ENCODE data around the gene PTPRG.
"Not testable (repeated sequence)": the region's sequence is repeated elsewhere in the genome, so short reads cannot be mapped to it uniquely, and the experiment has no call there.

The PTPRG gene

DNA sequence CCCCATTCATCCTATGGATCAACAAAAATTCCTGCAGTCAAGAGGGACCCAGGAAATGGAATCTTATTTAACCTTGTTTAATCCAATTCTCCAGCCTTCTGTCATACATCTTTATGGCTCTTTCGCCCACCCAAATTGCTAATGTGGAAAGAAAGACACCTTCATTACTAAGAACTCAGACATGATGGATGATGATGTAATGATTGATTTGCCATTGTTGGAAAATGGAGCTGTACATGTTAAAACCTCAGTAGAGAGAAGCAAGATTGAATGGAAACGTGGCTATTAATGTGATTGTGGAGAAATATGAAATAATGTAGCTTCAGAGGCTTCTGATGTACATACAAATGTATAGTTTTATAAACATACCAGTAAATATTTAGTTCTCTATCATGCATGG is 15.7 kb upstream of the PTPRG start:
- H3K9me3 Mint-ChIP-seq = no peaks in the 10 kb centered on the region
- H3K27me3 Mint-ChIP-seq = no peaks in the 10 kb centered on the region
- H3K4me1 Mint-ChIP-seq = no peaks in the 10 kb centered on the region
- no peak for ATAC-seq
- H3K4me3 Mint-ChIP-seq = no peak overlapping the region
- H3K27ac Mint-ChIP-seq = no peak overlapping the region
- H3K36me3 Mint-ChIP-seq = no peaks in the 10 kb centered on the region

DNA sequence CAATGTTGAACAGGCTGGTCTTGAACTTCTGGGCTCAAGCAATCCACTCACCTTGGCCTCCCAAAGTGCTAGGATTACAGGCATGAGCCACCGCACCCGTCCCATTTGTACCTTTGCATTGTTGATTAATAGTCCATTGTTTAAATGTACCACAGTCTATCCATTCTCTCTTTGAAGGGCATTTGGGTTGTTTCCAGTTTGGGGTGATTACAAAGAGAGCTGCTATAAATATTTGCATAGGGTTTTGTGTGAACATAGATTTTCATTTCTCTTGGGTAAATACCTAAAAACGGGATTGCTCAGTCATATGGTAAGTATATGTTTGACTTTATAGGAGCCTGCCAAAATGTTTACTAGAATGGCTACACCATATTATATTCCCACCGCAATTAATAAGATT is 13.7 kb upstream of the PTPRG start:
- Mint-ChIP-seq H3K27me3 (peaks cover under 1% of the 10 kb centered on the region), H3K36me3 (no peaks in the 10 kb centered on the region), H3K4me1 (no peaks in the 10 kb centered on the region), H3K4me3 (no peak overlapping the region), H3K27ac (no peak overlapping the region), H3K9me3 (no peaks in the 10 kb centered on the region)
- ATAC-seq = no peak

DNA sequence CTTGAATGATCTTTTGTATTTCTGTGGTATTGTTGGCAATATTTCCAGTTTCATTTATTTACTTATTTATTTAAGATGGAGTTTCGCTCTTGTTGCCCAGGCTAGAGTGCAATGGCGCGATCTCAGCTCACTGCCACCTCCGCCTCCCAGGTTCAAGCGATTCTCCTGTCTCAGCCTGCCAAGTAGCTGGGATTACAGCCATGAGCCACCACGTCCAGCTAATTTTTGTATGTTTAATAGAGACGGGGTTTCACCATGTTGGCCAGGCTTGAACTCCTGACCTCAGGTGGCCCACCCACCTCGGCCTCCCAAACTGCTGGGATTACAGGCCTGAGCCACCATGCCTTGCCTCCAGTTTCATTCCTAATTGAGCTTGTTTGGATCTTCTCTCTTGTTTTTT is 8.7 kb upstream of the PTPRG start:
- ATAC-seq, H3K27ac Mint-ChIP-seq, H3K4me3 Mint-ChIP-seq, H3K9me3 Mint-ChIP-seq, H3K27me3 Mint-ChIP-seq, H3K36me3 Mint-ChIP-seq, H3K4me1 Mint-ChIP-seq: not testable (repeated sequence)

DNA sequence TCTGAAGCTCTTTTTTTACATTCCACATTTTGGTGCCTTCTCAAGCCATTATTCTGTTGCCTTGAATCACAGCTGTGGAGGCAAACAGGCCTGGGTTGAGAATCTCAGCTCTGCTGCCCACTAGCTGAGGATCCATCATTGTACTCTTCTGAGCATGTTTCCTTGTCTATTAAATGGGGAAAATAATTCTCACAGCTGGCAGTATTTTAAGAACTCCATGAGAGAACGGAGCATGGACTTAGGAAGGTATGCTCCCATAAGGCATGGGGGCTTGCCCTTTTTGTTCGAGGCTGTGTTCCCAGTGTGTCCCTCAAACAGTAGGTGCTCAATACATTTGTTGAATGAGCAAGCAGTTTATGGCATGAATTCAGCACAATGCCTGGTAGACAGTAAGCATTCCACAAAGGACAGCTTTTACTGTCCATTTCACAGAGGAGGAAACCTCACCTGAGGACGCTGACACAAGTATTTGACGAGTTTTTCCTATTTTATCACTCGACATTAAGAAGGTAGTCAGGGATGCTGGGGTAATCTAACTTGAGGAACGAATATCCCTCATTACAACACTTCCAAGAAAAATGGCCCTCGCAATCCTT is 2.1 kb upstream of the PTPRG start:
- no peaks in the 10 kb centered on the region for H3K36me3 Mint-ChIP-seq
- H3K9me3 Mint-ChIP-seq = no peaks in the 10 kb centered on the region
- no peak overlapping the region for H3K4me3 Mint-ChIP-seq
- peaks cover 20% of the 10 kb centered on the region for H3K4me1 Mint-ChIP-seq
- no peak overlapping the region for H3K27ac Mint-ChIP-seq
- ATAC-seq = no peak
- H3K27me3 Mint-ChIP-seq = peaks cover 52% of the 10 kb centered on the region

DNA sequence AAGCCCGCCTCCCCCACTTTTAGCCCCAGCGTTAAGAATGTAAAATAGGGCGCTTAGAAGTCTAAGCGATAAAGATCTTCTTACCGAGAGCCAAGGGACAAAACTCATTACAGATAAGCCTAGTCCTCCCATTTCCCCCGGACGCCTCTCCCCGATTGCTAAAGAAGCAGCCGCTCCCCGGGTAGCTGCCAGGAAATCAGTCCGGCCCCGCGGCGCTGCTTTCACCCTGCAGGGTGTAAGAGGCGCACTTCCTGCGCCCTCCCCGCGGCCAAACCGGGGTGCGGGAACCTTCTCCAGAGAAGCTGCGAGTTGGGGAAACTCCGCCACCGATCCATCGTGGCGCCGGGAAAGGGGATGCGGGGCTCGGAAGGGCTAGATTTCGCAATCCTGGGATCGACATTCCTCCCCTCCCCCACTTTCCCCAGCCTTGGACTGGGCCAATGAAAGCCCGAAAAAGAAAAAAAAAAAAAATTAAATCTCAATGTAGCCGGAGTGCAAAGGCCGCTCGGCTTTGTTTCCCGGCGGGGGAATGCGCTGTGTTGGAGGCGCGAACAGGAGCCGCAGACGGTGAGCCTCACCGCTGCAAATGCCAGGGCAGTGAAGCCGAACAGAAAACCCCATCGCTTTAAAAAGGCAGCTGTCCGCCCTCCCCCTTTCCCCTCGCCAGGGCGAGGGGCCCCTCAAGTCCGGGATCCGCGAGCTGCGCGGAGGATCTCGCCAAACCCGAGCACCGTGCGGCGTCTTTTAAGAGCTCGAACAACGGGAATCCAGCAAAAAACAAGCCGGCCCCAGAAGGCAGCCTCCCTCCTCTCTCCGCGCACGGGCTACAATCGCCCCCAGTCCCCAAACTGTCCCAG is 626 bp upstream of the PTPRG start:
- ATAC-seq = peak; percentile 45
- Mint-ChIP-seq H3K36me3 (no peaks in the 10 kb centered on the region), H3K9me3 (no peaks in the 10 kb centered on the region), H3K4me3 (peak overlapping the region; percentile 72), H3K4me1 (peaks cover 21% of the 10 kb centered on the region), H3K27me3 (peaks cover 56% of the 10 kb centered on the region), H3K27ac (peak overlapping the region; percentile 64)

DNA sequence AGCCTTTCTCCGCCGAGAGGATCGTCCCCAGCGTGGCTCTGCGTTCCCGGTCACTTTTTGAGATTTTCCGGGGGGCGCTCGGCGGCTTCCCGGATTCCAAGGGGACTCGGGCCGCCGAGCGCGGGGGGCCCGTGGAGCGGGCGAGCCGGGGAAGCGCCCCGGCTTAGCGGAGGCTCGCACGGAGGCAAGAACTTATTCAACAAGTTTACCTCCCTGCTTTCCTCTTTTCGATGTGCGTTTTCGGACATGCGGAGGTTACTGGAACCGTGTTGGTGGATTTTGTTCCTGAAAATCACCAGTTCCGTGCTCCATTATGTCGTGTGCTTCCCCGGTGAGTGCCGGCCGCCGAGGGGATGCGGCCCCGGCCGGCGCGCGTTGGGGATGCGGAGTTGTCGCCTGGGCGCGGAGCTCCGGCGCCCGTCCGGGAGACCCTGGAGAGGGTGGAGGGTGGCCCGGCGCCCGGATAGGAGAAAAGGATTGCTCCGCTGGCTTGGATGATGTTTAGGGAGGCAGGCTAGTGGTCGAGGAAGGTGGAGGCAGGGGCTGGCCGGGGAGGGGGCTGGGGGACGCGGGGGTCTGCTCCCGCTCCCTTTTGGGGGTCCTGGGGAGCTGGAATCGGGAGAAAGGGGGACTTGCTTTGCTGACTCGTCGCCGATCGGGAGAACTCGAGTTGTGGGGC is 810 bp downstream of the PTPRG start:
- Mint-ChIP-seq H3K9me3 (no peaks in the 10 kb centered on the region), H3K4me3 (peak overlapping the region; percentile 62), H3K4me1 (peaks cover 21% of the 10 kb centered on the region), H3K27ac (peak overlapping the region; percentile 64), H3K27me3 (peaks cover 56% of the 10 kb centered on the region), H3K36me3 (no peaks in the 10 kb centered on the region)
- ATAC-seq = no peak

DNA sequence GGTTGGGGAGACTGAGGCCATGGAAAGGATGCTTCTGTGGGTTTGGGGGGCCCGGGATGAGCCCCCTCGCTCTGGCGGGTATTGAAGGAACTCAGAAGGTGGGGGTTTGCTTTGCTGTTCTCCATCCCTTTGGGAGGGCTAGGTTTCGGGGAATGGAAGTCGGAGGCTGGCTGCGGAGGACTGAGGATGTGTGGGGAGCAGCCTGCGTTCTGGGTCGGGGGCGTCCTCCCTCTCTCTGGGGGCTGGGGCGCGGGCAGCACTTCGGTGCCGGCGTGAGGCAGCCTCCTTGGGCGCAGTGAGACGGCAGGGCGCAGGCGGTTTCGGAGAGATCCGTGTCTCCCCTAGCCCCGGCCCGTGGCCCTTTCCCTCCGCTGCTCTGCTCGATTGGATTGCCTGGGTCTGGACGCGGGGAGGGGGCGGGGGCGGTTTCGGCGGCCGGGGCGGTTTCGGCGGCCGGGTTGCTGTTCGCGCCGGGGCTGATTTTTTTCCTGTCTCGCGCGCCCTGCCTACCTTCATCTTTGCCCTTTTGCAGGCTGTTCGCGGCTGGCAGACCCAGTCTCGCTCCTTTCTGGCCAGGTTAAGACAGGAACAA is 1.4 kb downstream of the PTPRG start:
- Mint-ChIP-seq H3K36me3 (no peaks in the 10 kb centered on the region), H3K27ac (no peak overlapping the region), H3K4me3 (peak overlapping the region; percentile 62), H3K27me3 (peaks cover 56% of the 10 kb centered on the region), H3K9me3 (no peaks in the 10 kb centered on the region), H3K4me1 (peaks cover 21% of the 10 kb centered on the region)
- ATAC-seq = no peak

DNA sequence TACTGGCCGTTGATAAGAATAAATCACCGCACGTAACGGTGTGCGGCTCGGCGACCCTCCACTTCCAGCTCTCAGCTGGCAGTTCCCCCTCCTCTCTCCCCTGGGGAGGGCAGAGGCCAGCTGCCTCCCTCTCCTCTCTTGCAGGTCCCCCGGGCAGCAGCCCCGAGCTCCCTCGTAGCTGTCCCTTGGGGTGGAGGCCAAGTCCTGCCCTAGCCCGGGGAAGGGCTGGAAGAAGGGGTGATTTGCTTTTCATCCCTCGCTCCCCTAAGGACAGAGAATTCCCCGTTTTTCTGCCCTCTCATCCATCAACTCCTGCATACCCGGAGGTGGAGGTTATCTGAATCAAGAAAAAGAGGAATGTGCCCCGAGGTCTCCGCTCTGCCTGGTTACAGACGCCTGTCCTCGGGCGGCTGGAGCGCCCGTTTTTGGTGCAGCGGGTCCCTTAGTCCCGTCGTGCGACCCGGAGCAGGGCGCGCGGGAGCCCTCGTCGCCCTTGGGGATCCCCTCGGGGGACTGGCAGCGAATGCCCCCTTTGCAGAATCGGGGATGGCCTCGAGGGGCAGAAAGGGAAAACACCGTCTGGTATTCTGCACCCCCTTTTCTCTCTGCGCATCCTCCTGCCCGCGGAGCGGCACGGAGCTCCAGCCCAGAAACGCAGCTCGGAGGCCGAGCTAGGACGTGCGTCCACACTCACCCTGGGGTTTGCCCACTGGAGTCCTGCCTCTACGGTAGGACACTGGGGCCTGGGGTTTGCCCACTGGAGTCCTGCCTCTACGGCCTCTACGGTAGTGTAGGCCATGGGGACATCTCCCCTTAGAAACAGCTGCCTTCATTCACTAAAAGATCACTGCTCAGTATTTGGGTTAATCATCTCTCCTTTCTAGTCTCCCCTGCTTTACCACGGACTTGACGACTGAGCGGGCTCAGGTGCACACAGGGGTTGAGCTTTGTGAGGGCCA is 2.2 kb downstream of the PTPRG start:
- peaks cover 21% of the 10 kb centered on the region for H3K4me1 Mint-ChIP-seq
- H3K27me3 Mint-ChIP-seq = peaks cover 56% of the 10 kb centered on the region
- no peak overlapping the region for H3K27ac Mint-ChIP-seq
- H3K36me3 Mint-ChIP-seq = no peaks in the 10 kb centered on the region
- H3K9me3 Mint-ChIP-seq = no peaks in the 10 kb centered on the region
- ATAC-seq = no peak
- peak overlapping the region; percentile 62 for H3K4me3 Mint-ChIP-seq

DNA sequence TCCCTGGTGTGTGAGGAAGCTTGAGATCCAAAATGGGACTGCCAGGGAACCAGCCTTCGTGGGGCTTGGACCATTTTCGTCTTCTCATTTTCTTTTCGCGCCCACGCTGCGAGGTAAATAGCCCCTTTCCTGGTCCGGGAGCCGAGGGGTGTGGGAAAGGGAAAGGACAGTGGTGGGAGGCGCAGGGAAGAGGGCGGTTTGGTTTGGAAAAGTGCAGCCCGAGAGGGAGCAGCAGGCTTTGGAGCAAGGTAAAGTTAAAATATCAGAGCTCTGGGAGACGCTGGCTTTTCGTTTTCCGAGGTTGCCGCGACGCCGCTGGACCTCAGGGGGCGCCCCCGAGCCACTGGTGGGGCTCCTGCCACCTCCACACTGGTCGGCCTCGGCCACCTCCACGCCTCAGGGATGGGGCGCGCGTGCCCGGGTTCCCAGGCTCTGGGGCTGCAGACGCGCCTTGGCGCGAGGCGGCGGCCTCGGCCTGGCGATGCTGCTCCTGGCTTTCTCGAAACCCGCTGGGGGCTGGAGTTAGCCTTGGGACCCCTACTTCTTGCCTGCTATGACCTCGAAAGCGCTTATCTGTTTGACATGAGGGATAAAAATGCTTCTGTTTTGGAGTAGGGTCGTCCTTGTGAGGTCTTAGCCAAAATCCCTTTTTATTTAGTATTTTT is 3.2 kb downstream of the PTPRG start:
- no peak overlapping the region for H3K27ac Mint-ChIP-seq
- H3K27me3 Mint-ChIP-seq = peaks cover 48% of the 10 kb centered on the region
- H3K4me3 Mint-ChIP-seq = peak overlapping the region; percentile 62
- no peaks in the 10 kb centered on the region for H3K9me3 Mint-ChIP-seq
- peaks cover 21% of the 10 kb centered on the region for H3K4me1 Mint-ChIP-seq
- ATAC-seq = no peak
- H3K36me3 Mint-ChIP-seq = no peaks in the 10 kb centered on the region

DNA sequence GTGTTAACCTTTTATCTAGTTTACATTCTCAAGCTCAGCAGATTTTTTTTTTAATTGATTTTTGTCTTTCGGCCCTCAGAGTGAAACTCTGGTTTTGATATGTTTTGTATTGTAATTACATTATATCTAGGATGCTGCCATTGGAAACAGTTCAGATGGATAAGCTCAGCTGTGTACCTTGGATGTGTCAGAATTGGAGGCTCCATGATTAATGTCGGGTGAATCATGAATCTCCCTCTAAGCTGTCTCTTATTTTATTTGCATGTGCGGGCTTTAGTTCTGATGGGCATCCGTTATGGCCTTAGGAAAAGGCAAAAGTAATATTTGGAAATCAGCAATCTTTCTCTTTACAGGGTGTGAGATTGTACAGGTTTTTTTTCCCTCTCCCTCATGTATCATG is 4.2 kb downstream of the PTPRG start:
- no peak for ATAC-seq
- H3K36me3 Mint-ChIP-seq = no peaks in the 10 kb centered on the region
- peaks cover 37% of the 10 kb centered on the region for H3K27me3 Mint-ChIP-seq
- H3K4me1 Mint-ChIP-seq = peaks cover 21% of the 10 kb centered on the region
- H3K27ac Mint-ChIP-seq = no peak overlapping the region
- H3K9me3 Mint-ChIP-seq = no peaks in the 10 kb centered on the region
- no peak overlapping the region for H3K4me3 Mint-ChIP-seq

DNA sequence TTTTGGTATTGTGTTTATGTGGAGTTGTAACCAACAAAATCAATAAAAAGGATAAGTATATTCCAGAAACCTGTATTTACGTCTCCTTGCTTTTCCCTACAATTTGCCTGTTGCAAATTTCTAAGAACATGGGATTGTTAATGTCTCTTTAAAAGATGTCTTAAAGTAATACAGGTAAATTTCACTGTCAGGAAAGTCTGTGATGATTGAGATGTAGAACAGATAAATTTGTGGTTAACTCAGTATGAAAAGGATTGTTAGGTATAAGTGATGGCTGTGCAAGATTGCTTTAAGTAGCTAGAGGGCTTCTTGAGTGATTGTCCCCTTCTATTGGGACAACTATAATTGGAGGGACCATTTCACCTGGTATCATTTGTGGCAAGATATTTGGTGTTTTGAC is 6.8 kb downstream of the PTPRG start:
- H3K27me3 Mint-ChIP-seq = peaks cover 15% of the 10 kb centered on the region
- ATAC-seq = no peak
- H3K27ac Mint-ChIP-seq = no peak overlapping the region
- H3K36me3 Mint-ChIP-seq = no peaks in the 10 kb centered on the region
- H3K4me3 Mint-ChIP-seq = no peak overlapping the region
- no peaks in the 10 kb centered on the region for H3K9me3 Mint-ChIP-seq
- H3K4me1 Mint-ChIP-seq = peaks cover 12% of the 10 kb centered on the region

DNA sequence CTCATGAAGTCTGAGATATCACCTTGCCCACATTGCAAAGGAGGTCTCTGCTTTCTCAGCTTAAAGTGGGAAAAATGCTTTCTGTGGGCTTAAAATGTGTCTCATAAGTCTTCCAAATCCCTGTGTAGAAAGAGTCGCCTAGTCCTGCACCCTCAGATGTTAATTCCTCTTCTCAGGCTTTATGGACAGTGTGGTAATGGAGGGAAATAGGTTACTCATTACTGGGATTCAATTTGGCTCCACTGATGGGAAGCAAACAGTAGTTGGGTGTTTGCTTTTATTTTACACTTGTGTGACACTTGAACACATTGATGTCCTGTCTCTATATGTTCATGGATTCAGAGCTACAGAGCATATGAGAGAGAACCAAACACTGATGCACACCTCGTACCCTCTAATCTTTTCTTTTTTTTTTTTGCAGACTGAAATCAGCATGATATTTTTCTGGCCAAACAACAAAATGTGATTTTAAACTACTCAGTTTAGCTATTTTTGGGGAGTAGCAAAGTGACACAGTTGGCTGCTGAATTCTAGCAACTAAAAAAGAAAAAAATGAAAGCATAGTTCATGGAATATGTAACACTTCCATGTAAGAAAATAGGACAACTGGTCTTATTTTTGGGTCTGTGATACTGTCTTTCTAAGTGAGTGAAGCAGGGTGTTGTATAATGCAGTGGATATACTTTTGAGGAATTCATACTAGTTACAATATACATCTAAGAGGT is 8.6 kb downstream of the PTPRG start:
- no peak for ATAC-seq
- Mint-ChIP-seq H3K27me3 (no peaks in the 10 kb centered on the region), H3K4me1 (no peaks in the 10 kb centered on the region), H3K27ac (no peak overlapping the region), H3K4me3 (no peak overlapping the region), H3K9me3 (no peaks in the 10 kb centered on the region), H3K36me3 (no peaks in the 10 kb centered on the region)

DNA sequence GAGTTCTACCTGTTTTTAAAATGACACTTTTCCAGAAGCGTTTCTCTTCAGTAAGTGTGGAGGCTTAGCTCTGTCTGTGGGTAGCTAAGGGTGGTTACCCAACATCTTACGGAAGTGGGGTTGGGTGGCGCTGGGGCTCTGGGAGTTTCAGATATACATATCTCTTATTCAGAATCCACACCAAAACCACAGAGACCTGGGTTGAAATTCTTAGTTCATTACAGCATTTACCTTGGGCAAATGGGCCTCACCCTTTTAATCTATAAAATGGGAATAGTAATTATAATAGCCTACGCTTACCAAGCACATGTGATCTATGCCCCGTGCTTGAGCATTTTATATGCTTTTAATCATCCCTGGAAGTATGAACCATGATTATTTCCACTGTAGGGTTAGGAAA is 9.4 kb downstream of the PTPRG start:
- no peak overlapping the region for H3K27ac Mint-ChIP-seq
- no peaks in the 10 kb centered on the region for H3K9me3 Mint-ChIP-seq
- no peaks in the 10 kb centered on the region for H3K27me3 Mint-ChIP-seq
- no peaks in the 10 kb centered on the region for H3K4me1 Mint-ChIP-seq
- H3K4me3 Mint-ChIP-seq = no peak overlapping the region
- H3K36me3 Mint-ChIP-seq = no peaks in the 10 kb centered on the region
- ATAC-seq = peak; percentile 50
